Glomerular visceral epithelial cell (primary cell): ENCODE data around the gene MAP6D1.

Experiments used
- DNase-seq: peaks from one replicate; pipeline ENCODE4 v3.0.0-alpha.2; 2016; ENCODE audit errors: extremely low spot score

Gene MAP6D1

DNA sequence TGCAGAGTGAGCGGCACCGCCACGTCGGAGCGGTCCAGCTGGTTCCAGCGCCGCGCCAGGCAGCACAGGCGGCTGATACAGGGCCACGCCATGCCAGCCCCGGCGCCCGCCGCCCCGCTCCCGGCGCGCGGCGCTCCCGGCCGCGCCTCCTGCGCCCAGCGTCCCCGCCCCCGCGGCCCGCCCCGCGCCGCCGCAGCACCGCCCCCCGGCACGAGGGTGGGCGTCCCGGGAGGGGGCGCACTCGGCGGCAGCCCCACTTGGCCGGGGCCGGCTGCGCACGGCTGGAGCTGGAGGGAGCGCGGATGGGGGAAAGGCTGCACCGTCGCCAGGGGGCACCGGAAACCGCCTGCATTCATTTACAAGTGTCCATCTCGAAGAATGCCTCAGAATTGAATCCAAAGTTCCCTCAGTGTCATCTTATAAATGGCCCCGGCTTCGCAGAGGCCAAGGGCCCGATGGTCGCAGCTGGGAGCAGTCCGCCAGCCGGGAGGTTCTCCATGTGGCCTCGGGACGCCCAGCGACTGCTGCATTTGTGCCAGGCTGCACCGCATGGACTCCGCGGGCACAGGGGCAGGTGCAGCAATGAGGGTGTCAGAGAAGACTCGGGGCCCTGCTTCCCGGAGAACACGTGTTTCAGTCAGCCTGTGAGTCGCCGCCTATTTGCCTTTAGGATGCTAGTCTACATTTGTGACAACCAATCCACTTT is at the start of gene MAP6D1:
Gene MAP6D1, minus strand, starts transcription at position 122 of the 706 bp plus-strand sequence. Its CDS starts 30 bp downstream, at position 92.
- peak; percentile 75 for DNase-seq

DNA sequence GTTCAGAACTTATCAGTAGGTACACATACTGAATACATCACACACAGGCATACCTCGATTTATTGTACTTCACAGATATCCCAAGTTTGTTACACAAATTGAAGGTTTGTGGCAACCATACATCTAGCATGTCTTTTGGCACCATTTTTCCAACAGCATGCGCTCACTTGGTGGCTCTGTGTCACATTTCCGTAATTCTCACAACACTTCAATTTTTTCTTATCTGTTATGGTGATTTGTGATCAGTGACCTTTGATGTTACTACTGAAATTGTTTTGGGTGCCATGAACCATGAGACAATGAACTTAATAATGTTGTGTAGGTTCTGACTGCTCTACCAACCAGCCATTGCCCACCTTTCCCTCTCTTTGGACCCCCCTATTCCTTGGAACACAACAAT is 48.5 kb upstream of the MAP6D1 start:
- DNase-seq = no peak

DNA sequence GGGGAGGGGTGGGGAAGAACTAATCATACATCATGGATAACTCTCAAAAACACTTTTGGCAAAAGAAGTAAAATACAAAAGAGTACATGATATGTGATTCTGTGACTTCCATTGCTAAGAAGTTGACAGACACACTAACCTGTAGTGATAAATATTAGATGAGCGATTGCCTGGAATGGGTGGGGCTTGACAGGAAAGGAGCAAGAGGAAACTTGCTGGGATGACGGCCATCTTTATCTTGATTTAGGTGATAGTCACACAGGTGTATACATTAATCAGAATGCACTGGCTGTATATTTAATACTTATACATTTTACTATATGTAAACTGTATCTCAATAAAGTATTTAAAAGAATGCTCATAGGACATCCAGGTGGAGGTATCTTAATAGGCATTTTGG is 46.2 kb upstream of the MAP6D1 start:
- no peak for DNase-seq

DNA sequence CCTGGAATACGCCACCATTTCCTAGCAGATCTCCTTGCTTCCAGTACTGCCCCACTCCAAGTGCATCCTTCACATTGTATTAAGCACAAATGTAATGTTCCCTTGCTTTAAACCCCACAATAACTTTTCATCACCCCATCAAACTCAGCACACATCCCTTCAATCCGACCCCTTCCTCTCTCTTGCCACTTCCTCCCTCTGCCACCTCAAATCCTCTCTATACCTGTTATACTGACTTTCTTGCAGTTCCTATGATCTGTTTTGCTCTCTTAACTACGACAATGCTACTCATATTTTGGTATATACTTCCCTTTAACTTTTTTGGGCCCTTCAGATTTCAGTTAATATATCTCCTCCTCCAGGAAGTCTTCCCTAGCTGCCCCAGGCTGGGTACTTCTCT is 45.2 kb upstream of the MAP6D1 start:
- DNase-seq = no peak

DNA sequence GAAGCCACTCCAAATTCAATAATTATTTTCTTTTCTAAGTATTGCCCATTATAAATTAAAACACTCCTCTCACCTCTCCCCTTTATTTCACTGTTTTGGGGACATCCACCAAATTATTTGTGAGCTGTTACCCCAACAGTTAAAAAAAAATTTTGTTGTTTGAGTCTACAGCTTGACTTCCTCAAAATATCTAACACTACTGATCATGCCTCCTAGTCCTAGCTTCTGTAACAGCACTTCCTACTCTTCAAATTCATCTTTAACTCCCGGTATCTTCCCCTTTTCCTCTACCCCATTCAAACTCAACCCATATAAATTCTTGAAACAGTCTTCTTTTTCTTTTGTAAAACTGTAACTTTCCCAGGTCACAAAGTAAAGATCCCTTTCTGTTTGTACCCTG is 43.4 kb upstream of the MAP6D1 start:
- DNase-seq = no peak

DNA sequence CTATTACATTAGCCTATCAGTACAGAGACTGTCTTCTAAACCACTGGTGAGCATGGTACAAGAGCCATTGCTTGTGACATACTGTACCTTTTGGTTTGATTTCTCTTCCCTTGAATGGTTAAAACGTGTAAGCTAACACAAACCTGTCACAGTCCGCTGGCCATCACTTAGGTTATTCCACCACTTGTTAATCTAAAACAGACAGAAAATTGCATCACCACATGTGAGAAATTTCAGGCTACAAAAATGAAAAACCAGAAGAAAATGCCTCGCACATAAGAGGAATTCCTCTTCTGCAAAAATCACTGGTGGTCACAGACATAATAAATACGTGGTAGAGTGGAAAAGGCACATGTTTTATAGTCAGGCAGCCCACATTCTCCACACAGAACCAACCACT is 37.2 kb upstream of the MAP6D1 start:
- peak; percentile 71 for DNase-seq

DNA sequence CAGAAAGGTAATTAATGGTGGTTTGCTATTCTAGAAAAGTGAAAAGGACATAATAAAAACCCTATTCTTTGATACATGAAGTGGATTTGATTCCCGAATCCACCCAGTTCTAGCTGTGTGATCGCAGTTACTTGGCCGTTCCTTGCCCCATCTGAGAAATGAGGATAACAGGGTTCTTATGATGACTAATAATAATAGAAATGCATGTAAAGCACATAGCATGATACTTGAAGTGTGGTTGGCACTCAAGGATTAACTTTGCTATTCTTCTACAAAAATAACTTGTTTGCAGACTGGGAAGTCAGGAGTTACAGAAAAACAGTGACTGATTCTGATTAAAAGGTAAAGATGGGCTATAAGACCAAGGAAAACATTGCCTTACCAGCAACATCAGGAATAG is 32.5 kb upstream of the MAP6D1 start:
- no peak for DNase-seq

DNA sequence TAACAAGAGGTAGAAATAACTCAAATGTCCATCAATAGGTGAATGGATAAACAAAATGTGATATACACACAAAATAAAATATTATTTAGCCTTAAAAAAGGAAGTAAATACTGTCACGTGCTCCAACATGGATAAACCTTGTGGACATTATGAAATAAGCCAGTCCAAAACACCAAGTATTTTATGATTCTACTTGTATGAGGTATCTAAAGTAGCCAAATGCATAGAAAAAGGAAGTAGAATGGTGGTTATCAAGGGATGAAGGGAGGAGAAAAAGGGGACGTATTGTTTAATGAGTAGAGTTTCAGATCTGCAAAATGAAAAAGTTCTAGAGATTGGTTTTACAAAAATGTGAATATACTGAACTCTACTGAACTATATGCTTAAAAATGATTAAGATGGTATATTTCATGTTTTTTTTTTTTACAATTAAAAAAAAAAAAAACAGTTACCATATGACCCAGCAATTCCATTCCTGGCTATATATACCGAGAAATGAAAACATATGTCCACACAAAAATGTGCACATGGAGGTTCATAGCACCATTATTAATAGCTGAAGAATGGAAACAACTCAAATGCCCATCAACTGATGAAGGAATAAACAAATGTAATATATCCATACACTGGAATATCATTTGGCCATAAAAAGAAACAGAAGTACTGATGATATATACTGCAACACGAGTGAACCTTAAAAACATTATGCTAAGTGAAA is 29.1 kb upstream of the MAP6D1 start:
- no peak for DNase-seq

DNA sequence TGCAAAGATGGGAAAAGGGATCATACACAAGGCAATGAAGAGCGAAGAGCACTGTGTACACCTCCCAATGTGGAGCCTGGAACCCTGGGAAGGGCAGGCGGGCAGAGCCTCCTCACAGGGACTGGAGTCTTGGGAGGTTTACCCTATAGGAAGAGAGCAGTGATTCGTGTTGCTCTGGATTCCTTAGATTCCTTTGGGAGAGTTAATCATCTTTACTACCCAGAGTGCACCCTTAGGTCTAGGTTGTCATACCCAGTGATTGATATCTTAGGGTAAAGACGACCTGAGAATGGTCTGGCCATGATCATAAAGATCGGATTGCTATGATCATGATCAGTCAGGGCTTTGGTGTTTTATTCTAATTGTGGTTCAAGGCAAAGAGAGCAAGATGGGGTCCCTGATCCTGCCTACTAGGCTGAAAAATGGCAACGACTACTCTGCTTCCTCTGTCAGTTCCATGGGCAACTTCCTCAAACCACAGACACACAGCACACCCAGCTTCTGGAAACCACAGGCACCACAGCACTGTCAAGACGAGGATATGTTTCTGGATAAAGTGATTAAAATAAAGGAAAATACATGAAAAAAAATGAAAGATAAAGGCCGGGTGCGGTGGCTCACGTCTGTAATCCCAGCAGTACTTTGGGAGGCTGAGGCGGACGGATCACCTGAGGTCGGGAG is 20.4 kb upstream of the MAP6D1 start:
- DNase-seq = peak; percentile 42

DNA sequence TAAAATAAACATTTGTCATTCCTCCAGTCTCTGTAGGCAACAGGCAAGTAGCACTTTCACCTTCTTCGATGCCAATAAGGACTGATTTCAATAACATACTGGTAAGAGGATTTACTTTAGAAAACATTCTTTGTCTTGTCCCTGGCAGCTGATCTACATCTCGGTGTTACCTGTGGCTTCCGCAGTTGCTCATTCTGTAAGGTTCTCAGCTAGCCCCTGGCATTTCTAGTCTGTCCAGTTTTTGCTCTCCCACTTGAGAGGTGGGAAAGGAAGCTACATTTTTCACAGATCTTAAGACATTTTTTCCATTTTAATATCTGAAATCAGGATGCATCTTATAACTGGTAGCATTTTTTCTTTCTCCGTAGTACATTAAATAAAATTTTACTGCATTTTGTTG is 19.7 kb upstream of the MAP6D1 start:
- no peak for DNase-seq

DNA sequence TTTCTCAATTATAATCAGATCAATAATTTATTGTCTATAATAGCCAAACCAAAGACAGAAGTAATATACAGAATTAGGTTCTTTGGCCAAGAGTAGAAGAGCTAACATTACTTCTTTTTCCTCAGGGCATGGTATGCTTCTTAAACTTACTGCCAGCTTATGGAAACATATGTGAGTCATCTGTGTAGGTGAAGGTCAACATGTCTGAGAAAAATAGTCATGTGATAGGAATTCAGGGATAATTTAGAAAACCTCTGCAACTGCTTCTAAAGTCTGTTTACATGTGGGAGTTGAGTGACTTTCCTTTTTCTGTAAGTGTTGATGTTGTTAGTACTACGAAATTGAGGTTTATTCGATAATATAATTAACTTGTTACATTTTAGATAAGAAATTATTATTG is 19.2 kb upstream of the MAP6D1 start:
- peak; percentile 46 for DNase-seq

DNA sequence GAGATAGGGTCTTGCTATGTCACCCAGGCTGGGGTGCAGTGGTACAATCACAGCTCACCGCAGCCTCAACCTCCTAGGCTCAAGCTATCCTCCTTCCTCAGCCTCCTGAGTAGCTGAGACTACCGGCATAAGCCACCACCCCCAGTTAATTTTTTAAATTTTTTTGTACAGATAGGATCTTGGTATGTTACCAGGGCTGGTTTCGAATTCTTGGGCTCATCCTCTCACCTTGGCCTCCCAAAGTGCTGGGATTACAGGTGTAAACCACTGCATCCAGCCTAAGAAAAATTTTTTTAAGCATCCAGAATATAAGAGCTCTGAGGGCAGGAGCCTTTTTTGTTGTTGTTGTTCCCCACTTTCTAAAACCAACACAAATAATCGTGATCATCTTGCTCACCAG is 14.4 kb upstream of the MAP6D1 start:
- no peak for DNase-seq

DNA sequence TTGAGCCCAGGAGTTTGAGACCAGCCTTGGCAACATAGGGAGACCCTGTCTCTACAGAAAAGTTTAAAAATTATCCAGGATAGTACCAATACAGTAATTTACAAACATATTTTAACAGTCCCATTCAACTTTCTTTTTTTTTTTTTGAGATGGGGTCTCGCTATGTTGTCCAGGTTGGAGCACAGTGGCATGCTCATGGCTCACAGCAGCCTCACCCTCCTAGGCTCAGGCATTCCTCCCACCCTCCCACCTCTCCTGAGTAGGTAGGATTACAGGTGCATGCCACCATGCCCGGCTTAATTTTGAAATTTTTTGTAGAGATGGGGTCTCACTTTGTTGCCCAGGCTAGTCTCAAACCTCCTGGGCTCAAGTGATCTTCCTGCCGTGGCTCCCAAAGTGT is 12.5 kb upstream of the MAP6D1 start:
- no peak for DNase-seq

DNA sequence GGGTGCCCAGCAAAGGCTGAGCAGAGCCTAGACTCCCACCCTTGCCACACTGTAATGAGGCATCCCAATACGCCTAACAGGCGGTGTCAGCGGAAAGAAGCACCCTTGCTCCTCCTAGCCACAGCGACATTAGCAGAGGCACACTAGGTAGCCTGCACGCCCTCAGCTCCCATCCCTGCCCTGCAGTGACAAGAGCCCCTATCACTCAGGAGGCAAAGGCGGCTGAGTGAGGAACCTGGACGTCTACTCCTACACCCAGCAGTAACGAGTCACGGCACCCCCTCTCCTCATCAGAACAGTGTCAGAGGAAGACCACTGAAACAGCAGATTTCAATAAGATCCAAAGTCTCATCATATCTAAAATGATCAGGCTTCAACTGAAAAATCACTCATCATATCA is 12.0 kb upstream of the MAP6D1 start:
- no peak for DNase-seq

DNA sequence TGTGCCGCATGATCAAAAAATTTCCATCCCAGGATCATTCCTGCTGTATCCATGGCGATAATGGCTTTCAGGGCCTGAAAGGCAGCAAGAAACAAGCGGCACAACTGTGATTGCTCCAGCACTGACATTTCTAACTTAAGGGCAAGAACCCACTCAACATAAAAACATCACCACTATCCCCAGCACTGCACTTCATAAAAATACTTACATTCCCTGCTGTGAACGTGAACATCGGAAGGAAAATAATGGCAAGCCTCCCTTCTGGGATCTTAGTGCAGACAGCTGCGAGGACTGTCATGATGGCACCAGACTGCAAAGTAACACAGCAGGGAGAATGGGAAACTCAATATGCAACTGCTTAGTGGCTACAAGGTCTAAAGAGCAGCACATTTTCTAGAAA is 8.1 kb upstream of the MAP6D1 start:
- no peak for DNase-seq

DNA sequence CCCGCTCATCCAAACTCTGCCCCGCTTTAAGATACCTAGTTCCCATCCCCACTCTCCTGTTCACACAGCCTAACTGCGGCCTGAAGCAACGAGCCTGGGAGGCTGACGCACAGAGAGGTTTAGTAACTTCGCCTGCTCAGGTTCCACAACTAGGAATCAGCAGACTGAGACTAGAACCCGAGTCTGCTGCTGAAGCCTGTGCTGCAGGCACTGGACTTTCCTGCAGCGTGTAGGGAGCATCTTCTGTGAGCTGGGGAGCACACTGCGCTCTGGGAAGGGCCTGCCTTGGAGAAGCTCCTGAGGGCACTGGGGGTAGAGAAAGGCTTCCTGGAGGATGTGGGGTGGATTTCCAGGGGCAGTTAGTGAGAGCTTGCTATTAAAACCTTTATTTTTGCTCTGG is 4.8 kb upstream of the MAP6D1 start:
- no peak for DNase-seq

DNA sequence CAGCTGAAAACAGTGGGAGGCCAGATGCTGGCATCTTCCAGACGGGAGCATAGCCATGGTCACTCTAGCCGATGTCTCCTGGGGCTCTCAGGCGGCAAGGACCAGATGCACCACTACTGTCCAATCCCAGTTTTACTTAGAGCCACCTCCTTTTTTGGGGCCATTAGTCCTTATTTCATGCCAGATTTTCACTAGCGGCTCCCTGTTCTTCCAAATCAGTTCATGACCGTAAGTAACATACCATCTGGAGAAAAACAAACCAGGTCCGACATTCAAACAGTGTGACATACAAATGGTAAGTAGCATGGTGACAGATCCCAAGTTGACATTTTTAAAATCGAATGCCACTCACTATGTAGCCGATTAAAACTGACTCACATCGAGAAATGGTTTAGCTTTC is 4.1 kb upstream of the MAP6D1 start:
- no peak for DNase-seq

DNA sequence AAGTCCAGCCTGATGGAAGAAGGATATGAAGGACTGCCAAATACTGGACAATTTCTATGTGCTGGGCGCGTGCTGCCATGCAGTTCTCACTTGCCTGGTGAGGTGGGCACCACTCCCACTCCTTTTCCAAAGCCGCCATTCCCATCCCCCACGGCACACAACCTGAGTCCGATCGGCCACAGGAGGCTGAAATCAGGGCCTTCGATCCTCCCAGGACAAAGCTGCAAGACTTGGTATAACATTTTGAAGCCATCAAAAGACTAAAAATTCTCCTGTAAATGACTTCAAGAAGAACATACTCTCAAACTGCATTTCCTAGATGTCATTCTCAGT is 3.1 kb upstream of the MAP6D1 start:
- DNase-seq = no peak

DNA sequence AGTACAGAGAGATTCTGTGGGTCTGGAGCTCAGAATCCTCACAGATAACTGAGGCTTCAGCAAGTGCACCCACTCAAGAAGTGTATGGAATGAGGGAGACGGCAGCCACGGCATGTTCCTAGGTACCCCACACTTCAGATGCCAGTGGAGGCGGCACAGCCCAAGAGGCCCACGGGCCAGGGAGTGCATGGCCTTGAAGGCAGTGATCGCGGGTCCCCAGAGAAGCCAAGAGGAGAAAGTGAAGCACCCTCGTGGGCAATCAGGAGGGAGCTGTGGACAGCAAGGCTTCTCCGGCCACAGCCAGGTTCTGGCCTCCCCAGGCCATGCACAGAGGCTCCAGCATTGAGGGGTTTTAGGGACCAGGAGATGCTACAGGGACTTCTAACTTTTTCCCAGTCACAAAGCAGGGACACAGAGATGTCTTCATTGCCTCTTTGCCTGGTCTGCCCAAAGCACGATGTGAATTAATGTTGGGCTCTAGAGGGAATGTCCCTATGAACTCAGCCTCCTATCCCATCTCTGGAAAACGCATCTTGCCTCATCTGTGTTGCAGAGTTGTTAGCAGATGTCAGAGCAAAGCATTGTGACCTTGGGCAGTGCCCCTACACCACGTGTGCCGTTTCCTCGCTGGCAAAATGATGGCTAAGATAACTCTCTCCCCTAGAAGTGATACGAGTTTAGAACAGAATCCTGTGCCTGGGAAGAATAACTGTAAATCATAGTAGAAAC is 2.6 kb upstream of the MAP6D1 start:
- DNase-seq = no peak

DNA sequence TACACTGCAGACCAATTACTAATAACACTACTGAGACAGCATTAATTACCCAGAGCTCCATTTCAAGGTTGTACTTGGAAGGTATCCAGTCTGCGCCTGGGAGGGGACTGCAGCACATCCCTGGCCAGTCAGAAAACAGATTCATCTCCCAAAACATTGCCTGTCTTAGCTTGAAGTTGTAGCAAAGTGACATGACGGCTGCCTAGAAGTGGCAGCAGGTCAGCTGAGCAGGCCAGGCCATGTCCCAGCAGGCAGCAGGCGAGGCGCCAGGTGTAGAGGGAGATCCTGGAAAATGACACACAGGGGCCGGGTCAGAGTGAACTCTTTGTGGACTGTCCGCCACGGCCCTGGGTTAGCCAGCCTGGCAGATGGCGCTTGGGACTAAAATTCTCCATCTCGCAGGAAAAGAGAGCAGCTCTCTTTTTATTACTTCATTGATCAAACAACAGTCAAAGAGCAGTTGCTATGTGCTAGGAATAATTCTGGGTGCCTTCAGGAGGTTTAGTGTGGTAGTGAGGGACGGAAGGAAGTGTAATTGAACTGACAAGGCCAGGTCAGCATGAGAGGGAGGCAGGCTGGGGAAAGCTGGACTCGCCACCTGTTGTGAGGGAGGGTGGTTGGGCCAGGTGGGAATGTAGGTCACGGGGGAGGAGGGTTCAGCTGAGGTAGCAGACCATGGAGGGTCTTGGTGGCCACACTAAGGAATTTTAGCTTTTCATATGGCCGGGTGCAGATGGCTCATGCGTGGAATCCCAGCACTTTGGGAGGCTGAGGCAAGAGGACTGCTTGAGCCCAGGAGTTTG is 1.3 kb upstream of the MAP6D1 start:
- DNase-seq = no peak

DNA sequence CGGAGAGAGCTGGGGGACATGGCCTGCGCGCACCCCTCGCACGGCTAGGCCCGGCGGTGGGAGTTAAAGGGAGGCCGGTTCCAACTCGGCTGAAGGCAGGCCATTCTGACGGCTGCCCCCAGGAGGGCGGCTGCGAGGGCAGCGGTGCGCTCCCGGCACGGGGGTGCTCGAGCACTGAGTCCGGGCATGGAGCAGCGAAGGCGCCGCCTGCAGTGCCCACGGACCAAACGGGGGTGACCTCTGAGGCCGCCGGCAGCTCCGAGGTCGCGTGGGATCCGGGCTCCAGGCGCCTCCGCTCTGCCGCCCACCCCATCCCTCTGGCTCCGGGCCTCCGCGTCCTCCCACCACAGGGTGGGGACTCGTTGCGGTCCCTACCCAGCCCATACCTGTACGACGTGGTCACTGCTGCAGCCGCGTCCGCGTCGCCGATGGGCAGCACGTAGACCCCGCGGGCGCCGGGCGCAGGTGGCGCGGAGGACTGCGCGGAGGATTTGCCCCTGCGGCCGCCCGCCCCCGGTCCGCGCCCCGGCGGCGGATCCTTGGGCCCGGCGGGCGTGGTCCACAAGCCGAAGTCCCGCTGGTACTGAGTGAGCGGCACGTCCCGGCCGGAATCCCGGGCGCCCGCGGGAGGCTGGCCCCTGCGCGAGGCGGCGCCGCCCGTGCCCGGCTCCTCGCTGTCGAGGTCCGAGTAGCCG is 469 bp downstream of the MAP6D1 start:
- DNase-seq = peak; percentile 31
